CD4-positive, alpha-beta T cell (primary cell): ENCODE measurements around the gene SPATS2L. TPM values are rescaled to one million over a fixed set of nuclear protein-coding genes. Genes with fewer than 3 reads are reported as not detected.

Experiments
- ATAC-seq: fragments of 200-7000 bp; cut with Tn5 transposase; one replicate; pipeline ENCODE4 v1.10.0; 2022; ENCODE audit warnings: mild to moderate bottlenecking; ENCODE audit not compliant: poor library complexity
- CTCF ChIA-PET: fragments of 350-600 bp; sonication (Branson Sonifier 250); formaldehyde crosslinking; loops from one replicate; lab custom pipeline; 2021; ENCODE audit warnings: antibody characterized with exemption, inconsistent platforms; lab: Charles Lee
- POLR2A ChIA-PET: fragments of 350-600 bp; sonication (Branson Sonifier 250); formaldehyde crosslinking; loops from one replicate; lab custom pipeline; 2021; ENCODE audit warnings: antibody characterized with exemption, inconsistent platforms; lab: Charles Lee
- DNase-seq, 14 experiments: peaks; one replicate each; pipeline ENCODE4 v3.0.0-alpha.2; 2013 to 2020; ENCODE audit warnings: mixed read lengths in 2 of 14
- H3K27ac ChIP-seq, 2 donors: one replicate each; pipeline versions ENCODE4 v1.5.1 to v1.7.0; 2013; ENCODE audit warnings: low read length in 2 of 2, low read depth in 1 of 2, mild to moderate bottlenecking in 1 of 2
- H3K27me3 ChIP-seq, 2 experiments: 1 replicate in 1 of 2; 2 replicates in 1 of 2; pipeline versions ENCODE4 v1.6.1 to v1.7.0; 2013; ENCODE audit warnings: low read length in 2 of 2, control low read depth in 1 of 2, mild to moderate bottlenecking in 1 of 2, moderate library complexity in 1 of 2; ENCODE audit not compliant: insufficient read depth in 2 of 2, control insufficient read depth in 1 of 2
- H3K36me3 ChIP-seq: one replicate; pipeline ENCODE4 v1.6.1; 2013; ENCODE audit warnings: low read length, control low read depth; ENCODE audit not compliant: insufficient read depth
- H3K4me1 ChIP-seq: one replicate; pipeline ENCODE4 v1.6.1; 2013; ENCODE audit warnings: low read length, control low read depth; ENCODE audit not compliant: insufficient read depth
- H3K4me3 ChIP-seq: one replicate; pipeline ENCODE4 v1.5.1; 2013; ENCODE audit warnings: mild to moderate bottlenecking, low read length, moderate library complexity
- H3K9me3 ChIP-seq, 2 experiments: 1 replicate in 1 of 2; 2 replicates in 1 of 2; pipeline versions ENCODE4 v1.6.1 to v1.7.0; 2013; ENCODE audit warnings: low read length in 2 of 2, mild to moderate bottlenecking in 2 of 2, control low read depth in 1 of 2, moderate library complexity in 1 of 2; ENCODE audit not compliant: control insufficient read depth in 1 of 2, insufficient read depth in 1 of 2
- H3K27ac Mint-ChIP-seq: one replicate; pipeline ENCODE4 v1.8.0; 2020; ENCODE audit warnings: mixed read lengths
- H3K27me3 Mint-ChIP-seq: one replicate; pipeline ENCODE4 v1.8.0; 2021; ENCODE audit warnings: mixed read lengths
- H3K36me3 Mint-ChIP-seq: one replicate; pipeline ENCODE4 v1.8.0; 2021; ENCODE audit warnings: low read depth, mixed read lengths
- H3K4me1 Mint-ChIP-seq: one replicate; pipeline ENCODE4 v1.8.0; 2021; ENCODE audit warnings: low read depth, mixed read lengths
- H3K4me3 Mint-ChIP-seq: one replicate; pipeline ENCODE4 v1.8.0; 2020; ENCODE audit warnings: mild to moderate bottlenecking, mixed read lengths
- H3K9me3 Mint-ChIP-seq: one replicate; pipeline ENCODE4 v1.8.0; 2020; ENCODE audit warnings: mixed read lengths
- intact Hi-C, 2 experiments: fragments of 100-400 bp; cut with DNase I in 1 of 2; cut with micrococcal nuclease in 1 of 2; formaldehyde crosslinking; loops; one replicate each; pipeline versions ENCODE4 v1.15.1 to v1.9.0; 2023 to 2025; cut with DNase I, micrococcal nuclease
- total RNA-seq, 174 experiments: library from RNA in 2 of 174; stranded (reverse) in 2 of 174; gene quantifications; one replicate each; pipeline ENCODE4 v1.2.3 and lab custom pipeline; 2021 to 2026
- TF ChIP-seq, protein P1 (sequence below): fragments of 200-600 bp; IDR thresholded peaks from one replicate; pipeline ENCODE4 v1.8.0; 2022; ENCODE audit warnings: antibody characterized with exemption, mild to moderate bottlenecking

The SPATS2L gene
- total RNA-seq, 2 experiments from 2014 or later, result 4.0 to 4.4 TPM

DNA sequence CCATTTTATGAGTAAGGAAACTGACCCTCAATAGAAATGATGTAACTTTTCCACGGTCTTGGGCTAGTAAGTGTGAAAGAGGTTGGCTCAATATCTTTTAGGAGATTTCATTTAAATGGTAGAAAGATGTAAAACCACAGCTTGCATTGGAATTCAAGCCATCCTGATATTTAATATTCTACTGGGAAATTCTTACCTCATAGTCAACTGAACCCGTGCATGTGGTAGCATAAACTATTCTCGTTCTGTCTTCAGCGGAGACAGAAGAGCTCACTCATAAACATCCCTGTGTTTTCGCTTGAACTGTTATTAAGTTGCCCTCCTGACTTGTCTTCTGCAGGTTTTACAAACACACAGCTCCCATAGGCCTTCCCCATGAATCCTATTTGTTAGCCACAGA lies 8.5 kb upstream of the SPATS2L start:
- Mint-ChIP-seq H3K4me1 (no peaks in the 10 kb centered on the region), H3K36me3 (no peaks in the 10 kb centered on the region), H3K27ac (no peak overlapping the region), H3K4me3 (no peak overlapping the region), H3K27me3 (no peaks in the 10 kb centered on the region), H3K9me3 (no peaks in the 10 kb centered on the region)
- intact Hi-C loops, result no loop called here
- Histone ChIP-seq H3K36me3 (no peaks in the 10 kb centered on the region), H3K27me3 (no peaks in the 10 kb centered on the region), H3K4me3 (no peak overlapping the region), H3K9me3 (no peaks in the 10 kb centered on the region), H3K27ac (no peak overlapping the region), H3K4me1 (no peaks in the 10 kb centered on the region)
- DNase-seq (no peak), ATAC-seq (no peak)
- CTCF ChIA-PET, result no interaction called here
- TF ChIP-seq, protein P1, sequence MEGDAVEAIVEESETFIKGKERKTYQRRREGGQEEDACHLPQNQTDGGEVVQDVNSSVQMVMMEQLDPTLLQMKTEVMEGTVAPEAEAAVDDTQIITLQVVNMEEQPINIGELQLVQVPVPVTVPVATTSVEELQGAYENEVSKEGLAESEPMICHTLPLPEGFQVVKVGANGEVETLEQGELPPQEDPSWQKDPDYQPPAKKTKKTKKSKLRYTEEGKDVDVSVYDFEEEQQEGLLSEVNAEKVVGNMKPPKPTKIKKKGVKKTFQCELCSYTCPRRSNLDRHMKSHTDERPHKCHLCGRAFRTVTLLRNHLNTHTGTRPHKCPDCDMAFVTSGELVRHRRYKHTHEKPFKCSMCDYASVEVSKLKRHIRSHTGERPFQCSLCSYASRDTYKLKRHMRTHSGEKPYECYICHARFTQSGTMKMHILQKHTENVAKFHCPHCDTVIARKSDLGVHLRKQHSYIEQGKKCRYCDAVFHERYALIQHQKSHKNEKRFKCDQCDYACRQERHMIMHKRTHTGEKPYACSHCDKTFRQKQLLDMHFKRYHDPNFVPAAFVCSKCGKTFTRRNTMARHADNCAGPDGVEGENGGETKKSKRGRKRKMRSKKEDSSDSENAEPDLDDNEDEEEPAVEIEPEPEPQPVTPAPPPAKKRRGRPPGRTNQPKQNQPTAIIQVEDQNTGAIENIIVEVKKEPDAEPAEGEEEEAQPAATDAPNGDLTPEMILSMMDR, result no peak
- POLR2A ChIA-PET, result no interaction called here

DNA sequence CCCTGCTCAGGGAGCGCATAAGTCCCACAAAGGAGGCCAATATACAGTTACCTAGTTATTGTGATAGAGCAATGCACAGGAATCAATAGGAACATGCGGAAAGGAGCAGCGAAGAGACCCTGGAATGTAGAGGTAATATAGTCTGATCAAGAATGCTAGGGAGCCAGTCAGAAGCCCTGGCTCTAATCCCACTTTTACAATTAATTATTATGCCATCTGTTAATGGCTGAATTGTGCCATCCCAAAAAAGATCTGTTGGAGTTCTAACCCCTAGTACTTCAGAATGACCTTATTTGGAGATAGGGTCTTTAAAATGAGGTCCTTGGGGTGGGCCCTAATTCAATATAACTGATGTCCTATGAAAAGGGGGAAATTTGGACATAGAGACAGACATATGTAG lies 7.7 kb upstream of the SPATS2L start:
- Histone ChIP-seq H3K4me3 (no peak overlapping the region), H3K4me1 (no peaks in the 10 kb centered on the region), H3K27me3 (no peaks in the 10 kb centered on the region), H3K27ac (no peak overlapping the region), H3K36me3 (no peaks in the 10 kb centered on the region), H3K9me3 (no peaks in the 10 kb centered on the region)
- no peaks in the 10 kb centered on the region for H3K9me3 Mint-ChIP-seq
- ChIA-PET CTCF (no interaction called here), POLR2A (no interaction called here)
- H3K4me1 Mint-ChIP-seq, result no peaks in the 10 kb centered on the region
- no peak for DNase-seq
- intact Hi-C loops, result no loop called here
- no peaks in the 10 kb centered on the region for H3K36me3 Mint-ChIP-seq
- no peaks in the 10 kb centered on the region for H3K27me3 Mint-ChIP-seq
- TF ChIP-seq, protein P1, result no peak
- no peak overlapping the region for H3K4me3 Mint-ChIP-seq
- ATAC-seq, result no peak
- no peak overlapping the region for H3K27ac Mint-ChIP-seq

- ChIA-PET POLR2A (no interaction called here), CTCF (no interaction called here)
- Histone ChIP-seq H3K27me3 (no peaks in the 10 kb centered on the region), H3K4me1 (no peaks in the 10 kb centered on the region), H3K36me3 (no peaks in the 10 kb centered on the region), H3K27ac (no peak overlapping the region), H3K9me3 (no peaks in the 10 kb centered on the region), H3K4me3 (no peak overlapping the region)
- ATAC-seq (no peak), DNase-seq (no peak)
- intact Hi-C loops, result no loop called here
- Mint-ChIP-seq H3K4me1 (no peaks in the 10 kb centered on the region), H3K27me3 (no peaks in the 10 kb centered on the region), H3K36me3 (no peaks in the 10 kb centered on the region), H3K4me3 (no peak overlapping the region), H3K9me3 (no peaks in the 10 kb centered on the region), H3K27ac (no peak overlapping the region)
- TF ChIP-seq, protein P1, result no peak
These were observed 6.4 kb upstream of the SPATS2L start for GRCh38 chr2:200300065-200300464.
